KMS-11 (cell line): Measurements from ENCODE around the gene CBX1.

Source experiments
- H2AFZ ChIP-seq: fragments of 200-600 bp; sonication (generic); 2 replicates; pipeline ENCODE4 v1.6.1; 2016; ENCODE audit warnings: antibody characterized with exemption, mixed run types, low read depth
- H3K27ac ChIP-seq: fragments of 200-600 bp; sonication (generic); 2 replicates; pipeline ENCODE4 v1.6.1; 2016; ENCODE audit warnings: mild to moderate bottlenecking, mixed run types
- H3K27me3 ChIP-seq: fragments of 200-600 bp; sonication (generic); 2 replicates; pipeline ENCODE4 v1.6.1; 2017; ENCODE audit warnings: mild to moderate bottlenecking, low read depth, mixed run types, moderate library complexity; ENCODE audit not compliant: insufficient read depth
- H3K36me3 ChIP-seq: fragments of 200-600 bp; sonication (generic); 2 replicates; pipeline ENCODE4 v1.6.1; 2017; ENCODE audit warnings: mild to moderate bottlenecking, mixed run types; ENCODE audit not compliant: insufficient read depth
- H3K4me1 ChIP-seq: fragments of 200-600 bp; sonication (generic); 2 replicates; pipeline ENCODE4 v1.6.1; 2016; ENCODE audit warnings: mild to moderate bottlenecking, low read depth, mixed run types; ENCODE audit not compliant: poor library complexity, severe bottlenecking
- H3K4me2 ChIP-seq: fragments of 200-600 bp; sonication (generic); 2 replicates; pipeline ENCODE4 v1.7.0; 2016; ENCODE audit warnings: mild to moderate bottlenecking, mixed run types
- H3K4me3 ChIP-seq: fragments of 200-600 bp; sonication (generic); IDR thresholded peaks from 2 replicates; pipeline ENCODE4 v1.6.1; 2017; ENCODE audit warnings: low read depth, low read length, mixed read lengths; ENCODE audit not compliant: insufficient read depth
- H3K79me2 ChIP-seq: fragments of 200-600 bp; sonication (generic); 2 replicates; pipeline ENCODE4 v1.6.1; 2016; ENCODE audit warnings: low read depth, mixed run types; ENCODE audit not compliant: insufficient read depth
- H3K9ac ChIP-seq: fragments of 200-600 bp; sonication (generic); 2 replicates; pipeline ENCODE4 v1.6.1; 2016; ENCODE audit warnings: mild to moderate bottlenecking, mixed run types
- H4K20me1 ChIP-seq: fragments of 200-600 bp; sonication (generic); 2 replicates; pipeline ENCODE4 v1.6.1; 2016; ENCODE audit warnings: mild to moderate bottlenecking, mixed run types; ENCODE audit not compliant: insufficient read depth
- TF ChIP-seq, protein P1 (sequence below): fragments of 200-600 bp; sonication (generic); conservative IDR thresholded peaks from 2 replicates; pipeline ENCODE4 v1.6.1; 2017; ENCODE audit warnings: low read depth, mild to moderate bottlenecking, antibody characterized with exemption, low read length, moderate library complexity, mixed read lengths

CBX1 gene

DNA sequence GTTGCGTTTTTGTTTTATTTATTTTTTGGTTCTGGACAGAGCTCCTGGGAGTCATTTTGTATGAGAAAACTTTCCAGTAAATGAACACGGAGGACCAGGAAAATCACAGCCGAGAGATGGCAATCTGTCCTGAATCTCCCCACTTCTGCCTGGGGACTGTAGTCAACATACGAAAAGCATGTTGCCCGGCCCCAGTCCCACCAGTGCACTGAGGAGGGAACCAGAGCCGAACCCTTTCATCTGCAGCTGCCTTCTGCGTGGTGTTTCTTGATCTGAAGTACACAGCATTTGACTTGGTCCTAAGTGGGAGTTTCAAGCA, 25.2 kb upstream of the CBX1 start:
- no peak overlapping the region for H3K9ac ChIP-seq
- H2AFZ ChIP-seq, result no peak overlapping the region
- no peaks in the 10 kb centered on the region for H4K20me1 ChIP-seq
- no peak overlapping the region for H3K4me2 ChIP-seq
- no peak overlapping the region for H3K4me3 ChIP-seq
- H3K27me3 ChIP-seq, result no peaks in the 10 kb centered on the region
- H3K36me3 ChIP-seq, result no peaks in the 10 kb centered on the region
- no peaks in the 10 kb centered on the region for H3K79me2 ChIP-seq
- H3K4me1 ChIP-seq, result peaks cover 2% of the 10 kb centered on the region
- TF ChIP-seq, protein P1, sequence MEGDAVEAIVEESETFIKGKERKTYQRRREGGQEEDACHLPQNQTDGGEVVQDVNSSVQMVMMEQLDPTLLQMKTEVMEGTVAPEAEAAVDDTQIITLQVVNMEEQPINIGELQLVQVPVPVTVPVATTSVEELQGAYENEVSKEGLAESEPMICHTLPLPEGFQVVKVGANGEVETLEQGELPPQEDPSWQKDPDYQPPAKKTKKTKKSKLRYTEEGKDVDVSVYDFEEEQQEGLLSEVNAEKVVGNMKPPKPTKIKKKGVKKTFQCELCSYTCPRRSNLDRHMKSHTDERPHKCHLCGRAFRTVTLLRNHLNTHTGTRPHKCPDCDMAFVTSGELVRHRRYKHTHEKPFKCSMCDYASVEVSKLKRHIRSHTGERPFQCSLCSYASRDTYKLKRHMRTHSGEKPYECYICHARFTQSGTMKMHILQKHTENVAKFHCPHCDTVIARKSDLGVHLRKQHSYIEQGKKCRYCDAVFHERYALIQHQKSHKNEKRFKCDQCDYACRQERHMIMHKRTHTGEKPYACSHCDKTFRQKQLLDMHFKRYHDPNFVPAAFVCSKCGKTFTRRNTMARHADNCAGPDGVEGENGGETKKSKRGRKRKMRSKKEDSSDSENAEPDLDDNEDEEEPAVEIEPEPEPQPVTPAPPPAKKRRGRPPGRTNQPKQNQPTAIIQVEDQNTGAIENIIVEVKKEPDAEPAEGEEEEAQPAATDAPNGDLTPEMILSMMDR, result no peak
- no peak overlapping the region for H3K27ac ChIP-seq

DNA sequence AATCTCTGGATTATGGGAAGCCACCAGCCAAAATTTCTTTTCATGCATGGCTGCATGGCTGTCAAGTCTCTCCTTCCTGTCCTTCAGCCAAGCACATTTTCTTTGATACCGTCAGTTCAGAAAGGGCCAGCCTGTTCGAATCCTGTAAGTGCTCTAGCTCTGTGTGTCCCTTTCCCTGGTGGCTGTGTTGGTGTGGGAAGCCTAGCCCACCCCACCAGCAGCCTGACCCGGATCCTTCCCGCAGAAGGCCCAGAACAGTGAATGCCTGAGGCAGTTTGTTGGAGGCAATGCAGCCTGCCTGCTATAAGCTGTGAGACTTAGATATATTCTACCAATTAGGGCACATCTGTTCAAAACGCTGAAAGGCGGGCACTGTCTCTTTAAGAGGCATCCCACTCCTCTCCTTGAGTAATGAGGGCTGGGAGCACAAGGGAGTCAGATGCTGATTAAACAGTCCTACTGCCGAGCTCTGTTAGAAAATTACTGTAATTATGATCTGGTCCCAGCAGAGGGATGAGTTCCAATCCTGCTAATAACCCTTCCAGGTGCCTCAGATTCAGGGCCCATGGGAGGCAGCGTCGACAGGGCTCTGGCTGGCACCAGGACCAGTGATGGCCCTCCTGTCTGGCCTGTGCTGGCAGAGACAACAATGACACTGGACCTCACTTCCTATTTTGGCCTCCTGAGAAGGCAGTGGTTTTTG, 24.7 kb upstream of the CBX1 start:
- no peaks in the 10 kb centered on the region for H3K27me3 ChIP-seq
- TF ChIP-seq, protein P1, result no peak
- no peaks in the 10 kb centered on the region for H3K36me3 ChIP-seq
- H3K9ac ChIP-seq, result no peak overlapping the region
- no peaks in the 10 kb centered on the region for H3K4me1 ChIP-seq
- H3K79me2 ChIP-seq, result no peaks in the 10 kb centered on the region
- H3K4me3 ChIP-seq, result no peak overlapping the region
- no peak overlapping the region for H3K4me2 ChIP-seq
- H4K20me1 ChIP-seq, result no peaks in the 10 kb centered on the region
- H2AFZ ChIP-seq, result no peak overlapping the region
- H3K27ac ChIP-seq, result no peak overlapping the region

DNA sequence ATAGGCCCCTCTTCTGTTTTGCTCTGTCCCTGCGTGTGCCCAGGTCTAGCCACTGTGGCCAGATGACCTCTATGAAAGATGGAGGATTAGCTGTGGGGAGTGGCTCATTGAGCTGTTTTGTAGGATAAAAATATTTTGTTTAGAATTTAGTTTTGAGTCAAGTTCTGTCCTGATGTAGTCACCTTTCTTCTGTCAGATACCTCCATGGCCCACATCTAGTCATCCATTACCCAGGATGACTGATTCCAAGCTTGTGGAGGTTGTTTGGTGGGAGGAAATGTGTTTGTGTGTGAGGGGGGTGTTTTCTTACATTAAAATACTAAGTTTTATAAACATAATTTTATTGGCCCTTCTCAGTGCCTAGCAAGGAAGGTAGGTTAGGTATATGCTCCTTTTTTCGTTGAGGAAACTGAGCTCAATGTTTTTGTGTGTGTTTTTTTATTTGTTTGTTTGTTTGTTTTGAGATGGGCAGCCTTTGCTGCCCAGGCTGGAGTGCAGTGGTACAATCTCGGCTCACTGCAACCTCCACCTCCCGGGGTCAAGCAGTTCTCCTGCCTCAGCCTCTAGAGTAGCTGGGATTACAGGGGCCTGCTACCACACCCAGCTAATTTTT, 22.6 kb upstream of the CBX1 start:
- Histone ChIP-seq H3K79me2 (no peaks in the 10 kb centered on the region), H4K20me1 (no peaks in the 10 kb centered on the region), H3K9ac (no peak overlapping the region), H2AFZ (no peak overlapping the region), H3K36me3 (no peaks in the 10 kb centered on the region), H3K4me3 (no peak overlapping the region), H3K4me1 (no peaks in the 10 kb centered on the region), H3K4me2 (no peak overlapping the region), H3K27me3 (no peaks in the 10 kb centered on the region), H3K27ac (no peak overlapping the region)
- TF ChIP-seq, protein P1, result no peak

DNA sequence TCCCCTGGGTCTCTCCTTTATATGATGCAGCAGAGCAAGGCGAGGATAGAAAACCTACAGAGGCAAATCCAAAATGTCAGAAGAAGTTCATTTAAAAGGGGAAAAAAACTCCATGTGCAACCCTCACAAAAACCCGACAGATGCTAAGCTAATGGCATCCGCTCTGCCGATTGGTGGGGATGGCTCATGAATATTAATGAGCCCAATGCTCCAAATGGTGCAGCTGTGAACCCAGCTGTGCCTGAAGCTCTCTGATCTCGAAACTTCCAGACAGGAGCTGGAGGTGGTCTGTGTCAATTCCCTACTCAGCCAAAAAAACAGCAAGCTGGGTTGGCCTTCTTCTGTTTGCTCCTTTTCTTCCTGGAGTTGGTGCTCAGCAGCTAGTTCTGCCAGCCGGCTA, 21.8 kb upstream of the CBX1 start:
- no peaks in the 10 kb centered on the region for H3K79me2 ChIP-seq
- no peak overlapping the region for H3K4me3 ChIP-seq
- H3K4me1 ChIP-seq, result no peaks in the 10 kb centered on the region
- H2AFZ ChIP-seq, result no peak overlapping the region
- H3K36me3 ChIP-seq, result no peaks in the 10 kb centered on the region
- H3K27me3 ChIP-seq, result no peaks in the 10 kb centered on the region
- no peak overlapping the region for H3K9ac ChIP-seq
- no peaks in the 10 kb centered on the region for H4K20me1 ChIP-seq
- TF ChIP-seq, protein P1, result no peak
- H3K27ac ChIP-seq, result no peak overlapping the region
- H3K4me2 ChIP-seq, result no peak overlapping the region
